MM.1S (cell line): ENCODE results near the gene SH2B2.

Source experiments
- CTCF ChIP-seq: fragments of 300-600 bp; sonication (generic); IDR thresholded peaks from 2 replicates; pipeline ENCODE4 v1.5.1; 2016; ENCODE audit warnings: antibody characterized with exemption, low read length, mixed read lengths
- EZH2 ChIP-seq: fragments of 300-600 bp; sonication (generic); optimal IDR thresholded peaks from 2 replicates; pipeline ENCODE3; 2017; ENCODE audit warnings: low read depth, mild to moderate bottlenecking, antibody characterized with exemption, low read length, mixed read lengths

GRCh38 chr7:102239206-102239820 is 47.4 kb upstream of the SH2B2 start:
- TF ChIP-seq CTCF, result no peak
- no peak for TF ChIP-seq EZH2
